ENCODE measurements around the gene SEMA6A.

DNA sequence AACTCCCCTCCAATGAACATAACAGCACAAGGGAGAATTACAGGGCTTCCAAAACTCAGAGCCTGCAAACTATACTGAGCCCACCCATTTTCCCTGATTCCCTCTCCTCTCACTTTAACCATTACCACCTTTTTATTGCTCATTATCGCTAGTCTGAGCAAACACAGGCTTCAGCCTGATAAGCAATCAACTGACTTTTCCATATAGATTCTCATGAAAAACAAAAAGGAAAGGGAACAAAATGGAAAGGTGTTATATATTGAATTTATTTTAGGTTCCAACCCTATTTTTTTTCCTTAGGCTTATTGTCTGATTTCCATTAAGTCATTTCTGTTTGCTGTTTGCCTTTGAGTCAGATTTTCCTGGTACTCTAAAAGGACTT lies 27.9 kb downstream of the SEMA6A start:
- TF ChIP-seq EZH2 (conservative IDR thresholded peaks at IDR 0.05; ENCODE audit: low read depth, low read length) (no peak), NR2C2 (CRISPR knock-in tag; IDR thresholded peaks at IDR 0.05; ENCODE audit: borderline replicate concordance) (no peak), KLF16 (CRISPR knock-in tag; IDR thresholded peaks at IDR 0.05) (no peak), POLR2AphosphoS2 (IDR thresholded peaks at IDR 0.05; ENCODE audit: low read depth, low read length) (no peak), TOPORS (CRISPR knock-in tag; IDR thresholded peaks at IDR 0.05) (no peak), SMARCE1 (IDR thresholded peaks at IDR 0.05; ENCODE audit: borderline replicate concordance) (no peak), CEBPG (CRISPR knock-in tag; IDR thresholded peaks at IDR 0.05) (no peak), ZNF333 (CRISPR knock-in tag; IDR thresholded peaks at IDR 0.05; ENCODE audit: borderline replicate concordance) (no peak), CHD2 (IDR thresholded peaks at IDR 0.05; ENCODE audit: low read depth, low read length) (no peak), KDM6A (CRISPR knock-in tag; IDR thresholded peaks at IDR 0.05; ENCODE audit: low read depth) (no peak), CEBPB (IDR thresholded peaks at IDR 0.05; ENCODE audit: borderline replicate concordance, low read depth, low read length) (no peak), EP300 (IDR thresholded peaks at IDR 0.05; ENCODE audit: low read depth in 2 of 2, low read length in 2 of 2) (no peak), EP300 (CRISPR knock-in tag; IDR thresholded peaks at IDR 0.05; ENCODE audit: borderline replicate concordance) (no peak)
- TF ChIP-seq, protein P1, sequence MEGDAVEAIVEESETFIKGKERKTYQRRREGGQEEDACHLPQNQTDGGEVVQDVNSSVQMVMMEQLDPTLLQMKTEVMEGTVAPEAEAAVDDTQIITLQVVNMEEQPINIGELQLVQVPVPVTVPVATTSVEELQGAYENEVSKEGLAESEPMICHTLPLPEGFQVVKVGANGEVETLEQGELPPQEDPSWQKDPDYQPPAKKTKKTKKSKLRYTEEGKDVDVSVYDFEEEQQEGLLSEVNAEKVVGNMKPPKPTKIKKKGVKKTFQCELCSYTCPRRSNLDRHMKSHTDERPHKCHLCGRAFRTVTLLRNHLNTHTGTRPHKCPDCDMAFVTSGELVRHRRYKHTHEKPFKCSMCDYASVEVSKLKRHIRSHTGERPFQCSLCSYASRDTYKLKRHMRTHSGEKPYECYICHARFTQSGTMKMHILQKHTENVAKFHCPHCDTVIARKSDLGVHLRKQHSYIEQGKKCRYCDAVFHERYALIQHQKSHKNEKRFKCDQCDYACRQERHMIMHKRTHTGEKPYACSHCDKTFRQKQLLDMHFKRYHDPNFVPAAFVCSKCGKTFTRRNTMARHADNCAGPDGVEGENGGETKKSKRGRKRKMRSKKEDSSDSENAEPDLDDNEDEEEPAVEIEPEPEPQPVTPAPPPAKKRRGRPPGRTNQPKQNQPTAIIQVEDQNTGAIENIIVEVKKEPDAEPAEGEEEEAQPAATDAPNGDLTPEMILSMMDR (CRISPR knock-in tag; IDR thresholded peaks at IDR 0.05) = no peak
- TF ChIP-seq, protein P2, sequence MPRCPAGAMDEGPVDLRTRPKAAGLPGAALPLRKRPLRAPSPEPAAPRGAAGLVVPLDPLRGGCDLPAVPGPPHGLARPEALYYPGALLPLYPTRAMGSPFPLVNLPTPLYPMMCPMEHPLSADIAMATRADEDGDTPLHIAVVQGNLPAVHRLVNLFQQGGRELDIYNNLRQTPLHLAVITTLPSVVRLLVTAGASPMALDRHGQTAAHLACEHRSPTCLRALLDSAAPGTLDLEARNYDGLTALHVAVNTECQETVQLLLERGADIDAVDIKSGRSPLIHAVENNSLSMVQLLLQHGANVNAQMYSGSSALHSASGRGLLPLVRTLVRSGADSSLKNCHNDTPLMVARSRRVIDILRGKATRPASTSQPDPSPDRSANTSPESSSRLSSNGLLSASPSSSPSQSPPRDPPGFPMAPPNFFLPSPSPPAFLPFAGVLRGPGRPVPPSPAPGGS (CRISPR knock-in tag; IDR thresholded peaks at IDR 0.05) = no peak

Measured in HepG2 (cell line).